Measurements from ENCODE around the gene HTR7. TPM values are rescaled to one million over a fixed set of nuclear protein-coding genes. Genes with fewer than 3 reads are reported as not detected.

The HTR7 gene
- total RNA-seq, 1 experiment from 2014 or later = 0.62 TPM

DNA sequence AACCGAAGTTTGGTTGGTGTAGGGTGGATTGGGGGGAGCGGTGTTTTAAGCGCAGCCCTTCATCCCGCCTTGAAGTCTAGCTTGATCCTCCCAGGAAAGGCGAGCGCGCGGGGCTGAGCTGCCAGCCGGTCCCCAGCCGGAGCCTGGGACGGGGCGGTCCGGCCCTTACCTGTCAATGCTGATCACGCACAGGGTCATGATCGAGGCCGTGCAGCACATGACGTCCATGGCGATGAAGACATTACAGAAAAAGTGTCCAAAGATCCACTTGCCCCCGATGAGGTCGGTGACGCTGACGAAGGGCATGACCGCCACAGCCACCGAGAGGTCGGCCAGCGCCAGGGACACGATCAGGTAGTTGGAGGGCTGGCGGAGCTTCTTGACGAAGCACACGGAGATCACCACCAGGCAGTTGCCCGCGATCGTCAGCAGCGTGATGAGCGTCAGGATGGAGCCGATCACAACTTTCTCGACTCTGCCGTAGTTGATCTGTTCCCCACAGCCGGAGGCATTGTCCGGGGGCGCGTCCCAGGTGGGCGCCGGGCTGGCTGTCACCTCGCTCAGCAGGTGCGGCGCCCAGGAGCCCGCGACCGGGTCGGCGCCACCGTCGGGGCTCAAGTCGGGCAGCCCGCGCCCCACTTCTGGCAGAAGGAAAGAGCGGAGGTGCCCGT, 740 bp downstream of the HTR7 start:
- no peaks in the 10 kb centered on the region for H3F3A ChIP-seq (ENCODE audit: low read length, unreplicated experiment)
- peaks cover 25% of the 10 kb centered on the region for H3K4me1 ChIP-seq (ENCODE audit: insufficient read depth, low read length)
- peak overlapping the region; percentile 81 for H3K4me2 ChIP-seq (ENCODE audit: low read length)
- TF ChIP-seq, protein P1, sequence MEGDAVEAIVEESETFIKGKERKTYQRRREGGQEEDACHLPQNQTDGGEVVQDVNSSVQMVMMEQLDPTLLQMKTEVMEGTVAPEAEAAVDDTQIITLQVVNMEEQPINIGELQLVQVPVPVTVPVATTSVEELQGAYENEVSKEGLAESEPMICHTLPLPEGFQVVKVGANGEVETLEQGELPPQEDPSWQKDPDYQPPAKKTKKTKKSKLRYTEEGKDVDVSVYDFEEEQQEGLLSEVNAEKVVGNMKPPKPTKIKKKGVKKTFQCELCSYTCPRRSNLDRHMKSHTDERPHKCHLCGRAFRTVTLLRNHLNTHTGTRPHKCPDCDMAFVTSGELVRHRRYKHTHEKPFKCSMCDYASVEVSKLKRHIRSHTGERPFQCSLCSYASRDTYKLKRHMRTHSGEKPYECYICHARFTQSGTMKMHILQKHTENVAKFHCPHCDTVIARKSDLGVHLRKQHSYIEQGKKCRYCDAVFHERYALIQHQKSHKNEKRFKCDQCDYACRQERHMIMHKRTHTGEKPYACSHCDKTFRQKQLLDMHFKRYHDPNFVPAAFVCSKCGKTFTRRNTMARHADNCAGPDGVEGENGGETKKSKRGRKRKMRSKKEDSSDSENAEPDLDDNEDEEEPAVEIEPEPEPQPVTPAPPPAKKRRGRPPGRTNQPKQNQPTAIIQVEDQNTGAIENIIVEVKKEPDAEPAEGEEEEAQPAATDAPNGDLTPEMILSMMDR (conservative IDR thresholded peaks at IDR 0.05; ENCODE audit: low read depth, low read length) = no peak
- TF ChIP-seq EZH2phosphoT487 (IDR thresholded peaks at IDR 0.05; ENCODE audit: borderline replicate concordance, low read length) (no peak), EZH2 (IDR thresholded peaks at IDR 0.05; ENCODE audit: low read length, unreplicated experiment) (no peak)
- intact Hi-C loops (cut with micrococcal nuclease) = no loop called here
- H3K9me2 ChIP-seq (replicated peaks; ENCODE audit: low read length) = no peaks in the 10 kb centered on the region
- no peaks in the 10 kb centered on the region for H3K36me3 ChIP-seq (ENCODE audit: low read depth, low read length)
- POLR2A ChIA-PET (ENCODE audit: unreplicated experiment) = no interaction called here
- H3K9me3 ChIP-seq (ENCODE audit: low read length) = no peaks in the 10 kb centered on the region
- no peaks in the 10 kb centered on the region for H4K20me1 ChIP-seq (ENCODE audit: low read length)
- peak overlapping the region; percentile 69 for H3K4me3 ChIP-seq (ENCODE audit: low read length)
- H3K27ac ChIP-seq (ENCODE audit: low read length) = no peak overlapping the region
- H3K79me2 ChIP-seq (ENCODE audit: low read length) = no peaks in the 10 kb centered on the region
- CTCF ChIA-PET = no interaction called here
- no peaks in the 10 kb centered on the region for H3K27me3 ChIP-seq (ENCODE audit: low read length)
- H2AFZ ChIP-seq (ENCODE audit: low read length) = peak overlapping the region; percentile 84
- no TSS peak for BruUV-seq (replicated peaks)
- no peak overlapping the region for H3K9ac ChIP-seq (ENCODE audit: low read length)
- no peak for DNase-seq
- ATAC-seq = no peak; the same call in 1 of the 2 replicates

DNA sequence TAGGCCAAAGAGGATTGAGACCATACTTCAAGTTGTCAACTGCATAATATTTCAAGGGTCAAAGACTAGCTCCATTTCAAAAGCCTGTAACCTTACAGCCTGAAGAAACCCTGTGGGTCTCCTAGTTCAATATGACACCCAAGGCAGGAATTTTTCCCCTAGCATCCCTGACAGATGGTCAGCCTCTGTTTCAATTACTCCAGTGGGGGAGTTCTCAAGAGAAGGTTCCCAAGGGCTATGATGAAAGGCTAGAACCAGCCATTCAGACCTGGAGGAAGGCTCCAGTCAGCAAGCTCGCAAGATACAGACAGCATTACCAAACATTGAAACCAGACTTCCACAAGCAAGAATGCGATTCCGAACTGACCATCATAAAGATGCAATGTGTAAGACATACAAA, 1.6 kb downstream of the HTR7 start:
- H3K27me3 ChIP-seq (ENCODE audit: low read length) = no peaks in the 10 kb centered on the region
- DNase-seq (no peak), ATAC-seq (no peak)
- H3K9me2 ChIP-seq (replicated peaks; ENCODE audit: low read length) = no peaks in the 10 kb centered on the region
- ChIA-PET POLR2A (ENCODE audit: unreplicated experiment) (no interaction called here), CTCF (no interaction called here)
- no peak for TF ChIP-seq EZH2 (IDR thresholded peaks at IDR 0.05; ENCODE audit: low read length, unreplicated experiment)
- TF ChIP-seq EZH2phosphoT487 (IDR thresholded peaks at IDR 0.05; ENCODE audit: borderline replicate concordance, low read length) = no peak
- TF ChIP-seq, protein P1 (conservative IDR thresholded peaks at IDR 0.05; ENCODE audit: low read depth, low read length) = no peak
- peaks cover 25% of the 10 kb centered on the region for H3K4me1 ChIP-seq (ENCODE audit: insufficient read depth, low read length)
- no peak overlapping the region for H3K9ac ChIP-seq (ENCODE audit: low read length)
- no peak overlapping the region for H3K4me2 ChIP-seq (ENCODE audit: low read length)
- no TSS peak for BruUV-seq (replicated peaks)
- H3K79me2 ChIP-seq (ENCODE audit: low read length) = no peaks in the 10 kb centered on the region
- no peak overlapping the region for H3K27ac ChIP-seq (ENCODE audit: low read length)
- no peaks in the 10 kb centered on the region for H3K9me3 ChIP-seq (ENCODE audit: low read length)
- no peaks in the 10 kb centered on the region for H3F3A ChIP-seq (ENCODE audit: low read length, unreplicated experiment)
- H2AFZ ChIP-seq (ENCODE audit: low read length) = no peak overlapping the region
- H3K36me3 ChIP-seq (ENCODE audit: low read depth, low read length) = no peaks in the 10 kb centered on the region
- no peaks in the 10 kb centered on the region for H4K20me1 ChIP-seq (ENCODE audit: low read length)
- intact Hi-C loops (cut with micrococcal nuclease) = no loop called here
- no peak overlapping the region for H3K4me3 ChIP-seq (ENCODE audit: low read length)

DNA sequence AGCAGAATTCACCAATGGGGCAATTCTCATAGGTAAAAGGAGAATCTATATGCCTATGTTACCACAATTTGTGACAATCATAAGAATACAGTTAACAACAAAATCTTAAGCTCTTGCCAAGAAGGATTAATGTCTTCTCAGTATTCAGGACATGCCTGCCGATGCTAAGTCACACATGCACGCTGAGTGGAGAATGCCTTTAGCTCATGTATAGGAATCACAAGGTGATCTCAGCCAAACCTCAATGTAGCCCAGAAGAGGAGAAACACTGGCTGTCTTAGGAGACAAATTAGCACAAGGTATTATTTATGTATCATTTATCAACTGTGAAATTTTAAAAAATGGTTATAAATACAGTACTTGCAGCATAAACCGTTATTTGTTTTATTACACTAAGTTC, 2.7 kb downstream of the HTR7 start:
- Histone ChIP-seq H2AFZ (ENCODE audit: low read length) (no peak overlapping the region), H4K20me1 (ENCODE audit: low read length) (no peaks in the 10 kb centered on the region), H3K27ac (ENCODE audit: low read length) (no peak overlapping the region), H3K9me2 (replicated peaks; ENCODE audit: low read length) (no peaks in the 10 kb centered on the region), H3K4me3 (ENCODE audit: low read length) (no peak overlapping the region), H3K36me3 (ENCODE audit: low read depth, low read length) (no peaks in the 10 kb centered on the region), H3F3A (ENCODE audit: low read length, unreplicated experiment) (no peaks in the 10 kb centered on the region), H3K4me1 (ENCODE audit: insufficient read depth, low read length) (peaks cover 26% of the 10 kb centered on the region), H3K79me2 (ENCODE audit: low read length) (no peaks in the 10 kb centered on the region), H3K27me3 (ENCODE audit: low read length) (no peaks in the 10 kb centered on the region), H3K9me3 (ENCODE audit: low read length) (no peaks in the 10 kb centered on the region), H3K4me2 (ENCODE audit: low read length) (no peak overlapping the region), H3K9ac (ENCODE audit: low read length) (no peak overlapping the region)
- no peak for ATAC-seq
- CTCF ChIA-PET = no interaction called here
- POLR2A ChIA-PET (ENCODE audit: unreplicated experiment) = no interaction called here
- no peak for DNase-seq
- no TSS peak for BruUV-seq (replicated peaks)
- TF ChIP-seq EZH2 (IDR thresholded peaks at IDR 0.05; ENCODE audit: low read length, unreplicated experiment) = no peak
- TF ChIP-seq, protein P1 (conservative IDR thresholded peaks at IDR 0.05; ENCODE audit: low read depth, low read length) = no peak
- TF ChIP-seq EZH2phosphoT487 (IDR thresholded peaks at IDR 0.05; ENCODE audit: borderline replicate concordance, low read length) = no peak
- intact Hi-C loops (cut with micrococcal nuclease) = no loop called here

Data from PC-3 (cell line).